ENCODE data around the gene SUCLG2. TPM values are rescaled to one million over a fixed set of nuclear protein-coding genes. Genes with fewer than 3 reads are reported as not detected.
A peak's percentile ranks its signal among the peaks of the same experiment; 100 is the strongest.

The SUCLG2 gene
- total RNA-seq, 3 donors from 2014 or later (not counting 1 experiment from before 2014, with no cell fraction given): 43.6 to 55.8 (median 49.9) TPM

- H3K36me3 Mint-ChIP-seq: no peaks in the 10 kb centered on the region
- no peak overlapping the region for H3K4me3 ChIP-seq (ENCODE audit: low read length)
- no peak for TF ChIP-seq CTCF (IDR thresholded peaks at IDR 0.05)
- H3K9me3 Mint-ChIP-seq: no peaks in the 10 kb centered on the region
- no peak overlapping the region for H3K27ac Mint-ChIP-seq
- no peaks in the 10 kb centered on the region for H3K27me3 ChIP-seq (ENCODE audit: control insufficient read depth, insufficient read depth, low read length)
- WGBS (ENCODE audit: insufficient coverage): 94% methylated on average over 4 of the region's 4 CpGs
- peaks cover 12 to 16% of the 10 kb centered on the region in 2 donors for H3K4me1 Mint-ChIP-seq
- intact Hi-C loops (cut with micrococcal nuclease): loop anchor here (5.0 kb wide), 2 partner anchors 1495 to 1510 kb away; no protein-coding TSS in a partner anchor
- H3K27ac ChIP-seq (ENCODE audit: low read length): no peak overlapping the region
- DNase-seq: no peak
- H3K4me1 ChIP-seq (ENCODE audit: control insufficient read depth, insufficient read depth, low read length): no peaks in the 10 kb centered on the region
- no peaks in the 10 kb centered on the region for H3K9me3 ChIP-seq (ENCODE audit: control insufficient read depth, insufficient read depth, low read length)
- no peak overlapping the region for H3K4me3 Mint-ChIP-seq
- peaks cover 2% of the 10 kb centered on the region for H3K36me3 ChIP-seq (ENCODE audit: control insufficient read depth, insufficient read depth, low read length)
- no peak for ATAC-seq
- H3K27me3 Mint-ChIP-seq (ENCODE audit: low read depth in 2 of 2): no peaks in the 10 kb centered on the region
Observed at GRCh38 chr3:67382536-67382935, 271.9 kb downstream of the SUCLG2 start.

- peak in 1 of 2 donors; percentile 57 for DNase-seq
- Histone ChIP-seq H3K27me3 (ENCODE audit: control insufficient read depth, insufficient read depth, low read length) (no peaks in the 10 kb centered on the region), H3K36me3 (ENCODE audit: control insufficient read depth, insufficient read depth, low read length) (peaks cover 2% of the 10 kb centered on the region), H3K4me3 (ENCODE audit: low read length) (no peak overlapping the region), H3K4me1 (ENCODE audit: control insufficient read depth, insufficient read depth, low read length) (no peaks in the 10 kb centered on the region), H3K27ac (ENCODE audit: low read length) (no peak overlapping the region), H3K9me3 (ENCODE audit: control insufficient read depth, insufficient read depth, low read length) (no peaks in the 10 kb centered on the region)
- H3K27ac Mint-ChIP-seq: no peak overlapping the region
- no peak overlapping the region for H3K4me3 Mint-ChIP-seq
- H3K4me1 Mint-ChIP-seq: peaks cover 12 to 16% of the 10 kb centered on the region in 2 donors
- no peaks in the 10 kb centered on the region for H3K9me3 Mint-ChIP-seq
- peak; percentile 69 for TF ChIP-seq CTCF (IDR thresholded peaks at IDR 0.05)
- no peaks in the 10 kb centered on the region for H3K36me3 Mint-ChIP-seq
- H3K27me3 Mint-ChIP-seq (ENCODE audit: low read depth in 2 of 2): no peaks in the 10 kb centered on the region
- WGBS (ENCODE audit: insufficient coverage): 87% methylated on average over 2 of the region's 4 CpGs
- ATAC-seq: peak in 1 of 3 donors; percentile 28
- intact Hi-C loops (cut with micrococcal nuclease): loop anchor here (1.0 to 5.0 kb wide), 3 partner anchors 409 to 1511 kb away; no protein-coding TSS in a partner anchor
Observed at GRCh38 chr3:67381667-67382272, 272.6 kb downstream of the SUCLG2 start.

- no peak for TF ChIP-seq CTCF (IDR thresholded peaks at IDR 0.05)
- Histone ChIP-seq H3K36me3 (ENCODE audit: control insufficient read depth, insufficient read depth, low read length) (peaks cover 5% of the 10 kb centered on the region), H3K27me3 (ENCODE audit: control insufficient read depth, insufficient read depth, low read length) (no peaks in the 10 kb centered on the region), H3K4me3 (ENCODE audit: low read length) (no peak overlapping the region), H3K4me1 (ENCODE audit: control insufficient read depth, insufficient read depth, low read length) (no peaks in the 10 kb centered on the region), H3K27ac (ENCODE audit: low read length) (no peak overlapping the region), H3K9me3 (ENCODE audit: control insufficient read depth, insufficient read depth, low read length) (no peaks in the 10 kb centered on the region)
- Mint-ChIP-seq H3K27ac (no peak overlapping the region), H3K9me3 (no peaks in the 10 kb centered on the region), H3K4me3 (no peak overlapping the region), H3K36me3 (peaks cover 9% of the 10 kb centered on the region), H3K4me1 (peaks cover 12 to 16% of the 10 kb centered on the region in 2 donors), H3K27me3 (ENCODE audit: low read depth in 2 of 2) (no peaks in the 10 kb centered on the region)
- WGBS (ENCODE audit: insufficient coverage): 89% methylated on average over 1 of the region's 2 CpGs
- ATAC-seq: no peak
- intact Hi-C loops (cut with micrococcal nuclease): loop anchor here (5.0 kb wide), 2 partner anchors 1497 to 1512 kb away; no protein-coding TSS in a partner anchor
- no peak for DNase-seq
Observed at GRCh38 chr3:67380118-67380517, 274.3 kb downstream of the SUCLG2 start.

GRCh38 chr3:67377299-67377698 is 277.1 kb downstream of the SUCLG2 start:
- ATAC-seq: no peak
- Histone ChIP-seq H3K27me3 (ENCODE audit: control insufficient read depth, insufficient read depth, low read length) (no peaks in the 10 kb centered on the region), H3K4me1 (ENCODE audit: control insufficient read depth, insufficient read depth, low read length) (no peaks in the 10 kb centered on the region), H3K9me3 (ENCODE audit: control insufficient read depth, insufficient read depth, low read length) (no peaks in the 10 kb centered on the region), H3K36me3 (ENCODE audit: control insufficient read depth, insufficient read depth, low read length) (peaks cover 8% of the 10 kb centered on the region), H3K4me3 (ENCODE audit: low read length) (no peak overlapping the region), H3K27ac (ENCODE audit: low read length) (no peak overlapping the region)
- Mint-ChIP-seq H3K4me1 (peaks cover 12 to 16% of the 10 kb centered on the region in 2 donors), H3K27me3 (ENCODE audit: low read depth in 2 of 2) (no peaks in the 10 kb centered on the region), H3K9me3 (no peaks in the 10 kb centered on the region), H3K4me3 (no peak overlapping the region), H3K27ac (no peak overlapping the region), H3K36me3 (peaks cover 9% of the 10 kb centered on the region)
- intact Hi-C loops (cut with micrococcal nuclease): no loop called here
- 91% methylated on average over 3 of the region's 3 CpGs for WGBS (ENCODE audit: insufficient coverage)
- no peak for TF ChIP-seq CTCF (IDR thresholded peaks at IDR 0.05)
- DNase-seq: no peak

Measured in natural killer cell (primary cell).